AG09309 (cell line): ENCODE measurements around the gene CTR9.
A peak's percentile ranks its signal among the peaks of the same experiment; 100 is the strongest.

Source experiments
- DNase-seq: peaks from one replicate; pipeline ENCODE4 v3.0.0-alpha.2; 2010; ENCODE audit warnings: low read depth
- H3K4me3 ChIP-seq: 2 replicates; pipeline ENCODE4 v1.5.1; 2011; ENCODE audit warnings: mild to moderate bottlenecking, low read depth, low read length, moderate library complexity; ENCODE audit not compliant: control insufficient read depth
- CTCF ChIP-seq: IDR thresholded peaks from 2 replicates; pipeline ENCODE4 v1.5.1; 2011; ENCODE audit warnings: mild to moderate bottlenecking, low read depth, low read length, inconsistent platforms; ENCODE audit not compliant: insufficient read depth, control insufficient read depth; ENCODE audit errors: missing control alignments

The CTR9 gene

GRCh38 chr11:10742460-10743208 lies 8.4 kb upstream of the CTR9 start:
- peak; percentile 66 for DNase-seq
- H3K4me3 ChIP-seq = no peak overlapping the region
- no peak for TF ChIP-seq CTCF

- DNase-seq = no peak
- H3K4me3 ChIP-seq = no peak overlapping the region
- TF ChIP-seq CTCF = no peak
Measured at GRCh38 chr11:10743354-10744000, 7.6 kb upstream of the CTR9 start.

DNA sequence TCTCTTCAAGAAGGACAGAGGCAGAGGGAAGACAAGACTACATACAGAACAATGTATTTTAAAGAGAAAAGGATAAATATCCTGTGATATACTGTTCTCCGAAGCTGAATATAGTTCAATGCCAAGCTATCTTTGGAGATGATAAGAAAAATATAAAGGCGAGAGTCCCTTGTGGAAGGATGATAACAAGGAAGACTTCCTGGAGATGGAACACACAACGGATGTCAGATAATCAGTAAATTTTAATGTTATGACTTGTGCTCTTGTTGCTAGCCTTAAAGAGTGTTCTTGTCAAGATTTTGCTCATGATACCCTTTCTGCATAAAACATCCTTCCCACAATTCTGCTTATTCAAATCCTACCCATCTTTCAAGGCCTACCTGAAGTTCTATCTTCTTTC lies 6.8 kb upstream of the CTR9 start:
- no peak for TF ChIP-seq CTCF
- H3K4me3 ChIP-seq = no peak overlapping the region
- DNase-seq = no peak

- no peak overlapping the region for H3K4me3 ChIP-seq
- TF ChIP-seq CTCF = no peak
- DNase-seq = no peak
Measured at GRCh38 chr11:10746871-10747270, 4.2 kb upstream of the CTR9 start.

DNA sequence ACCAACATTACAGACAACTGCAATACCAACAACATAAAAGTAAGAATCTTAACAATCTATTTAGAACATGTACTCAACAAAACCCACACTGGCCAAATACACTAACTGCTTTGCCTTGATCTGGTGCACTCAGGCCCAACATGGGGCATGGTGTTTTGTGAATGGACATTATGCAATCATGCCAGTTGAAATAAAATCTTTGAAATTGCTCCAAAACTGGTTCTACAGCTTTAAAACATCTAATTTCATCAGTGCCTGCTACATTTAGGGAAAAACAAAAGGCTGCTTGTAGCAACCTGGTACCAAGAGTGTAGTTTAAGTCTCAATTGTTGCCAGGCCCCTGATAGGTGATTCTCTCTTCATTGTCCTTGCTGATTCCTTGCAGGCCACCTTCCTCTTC lies 3.3 kb upstream of the CTR9 start:
- no peak for DNase-seq
- TF ChIP-seq CTCF = no peak
- H3K4me3 ChIP-seq = no peak overlapping the region

DNA sequence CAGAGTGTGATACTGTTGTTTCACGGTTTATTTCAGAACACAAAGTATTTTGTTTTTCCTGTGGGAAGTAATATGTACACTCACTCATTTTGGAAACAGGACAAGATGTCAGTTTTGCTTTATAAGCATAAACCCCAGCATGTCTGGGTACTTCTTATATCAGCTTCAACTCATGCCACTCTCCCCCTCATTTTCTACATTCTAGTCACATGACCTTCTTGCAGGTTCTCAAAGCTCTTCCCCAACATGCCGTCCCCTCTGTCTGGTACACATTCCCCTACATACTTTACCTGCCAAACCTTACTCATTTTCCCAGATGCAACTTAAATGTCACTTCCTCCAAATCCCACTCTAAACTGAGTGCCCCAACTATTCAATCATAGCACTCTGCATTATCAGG lies 1.6 kb upstream of the CTR9 start:
- TF ChIP-seq CTCF = no peak
- DNase-seq = no peak
- no peak overlapping the region for H3K4me3 ChIP-seq
